Progenitor cell of endocrine pancreas (in vitro differentiated cells): Measurements from ENCODE around the gene SUCLG1. TPM values are rescaled to one million over a fixed set of nuclear protein-coding genes. Genes with fewer than 3 reads are reported as not detected.

Source experiments
- DNase-seq: peaks from one replicate; pipeline ENCODE4 v3.0.0; 2021; ENCODE audit warnings: low spot score; ENCODE audit not compliant: unreplicated experiment
- H3K27ac Mint-ChIP-seq: 2 replicates; pipeline ENCODE4 v1.8.0; 2021; ENCODE audit warnings: mild to moderate bottlenecking, moderate library complexity, mixed read lengths
- H3K27me3 Mint-ChIP-seq: 2 replicates; pipeline ENCODE4 v1.8.0; 2021; ENCODE audit warnings: mixed read lengths
- H3K36me3 Mint-ChIP-seq: 2 replicates; pipeline ENCODE4 v1.8.0; 2022; ENCODE audit warnings: mixed read lengths; ENCODE audit not compliant: insufficient read depth
- H3K4me1 Mint-ChIP-seq: 2 replicates; pipeline ENCODE4 v1.8.0; 2021; ENCODE audit warnings: low read depth, mixed read lengths
- H3K4me3 Mint-ChIP-seq: 2 replicates; pipeline ENCODE4 v1.8.0; 2021; ENCODE audit warnings: low read depth, mild to moderate bottlenecking, moderate library complexity, mixed read lengths
- H3K9me3 Mint-ChIP-seq: 2 replicates; pipeline ENCODE4 v1.8.0; 2021; ENCODE audit warnings: low read depth, mixed read lengths
- total RNA-seq: library from RNA; stranded (reverse); gene quantifications from 2 replicates; pipeline ENCODE4 v1.2.1, GENCODE V29; 2021
- TF ChIP-seq, protein P1 (sequence below): fragments of 200-600 bp; sonication (generic); IDR thresholded peaks from one replicate; pipeline ENCODE4 v1.5.0; 2021; ENCODE audit warnings: antibody characterized with exemption, mild to moderate bottlenecking; ENCODE audit not compliant: unreplicated experiment

SUCLG1 gene
- total RNA-seq, 1 donor from 2014 or later = 85.0 TPM

DNA sequence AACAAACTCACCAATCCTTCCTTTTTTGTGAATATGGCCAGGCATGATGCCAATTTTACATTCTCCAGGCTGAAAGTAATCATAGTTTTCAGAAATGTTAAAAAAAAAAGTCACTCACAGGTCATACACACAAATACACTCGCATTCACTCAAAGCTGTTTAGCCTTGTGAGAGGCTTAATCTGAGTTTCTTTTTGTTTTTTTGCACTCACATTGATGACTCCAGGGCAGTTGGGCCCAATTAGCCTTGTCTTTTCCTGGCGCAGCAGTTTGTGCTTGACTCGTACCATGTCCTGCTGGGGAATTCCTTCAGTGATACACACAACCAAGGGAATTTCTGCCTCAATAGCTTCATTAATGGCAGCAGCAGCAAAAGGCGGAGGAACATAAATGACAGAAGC lies 18.0 kb downstream of the SUCLG1 start:
- no peak overlapping the region for H3K27ac Mint-ChIP-seq

DNA sequence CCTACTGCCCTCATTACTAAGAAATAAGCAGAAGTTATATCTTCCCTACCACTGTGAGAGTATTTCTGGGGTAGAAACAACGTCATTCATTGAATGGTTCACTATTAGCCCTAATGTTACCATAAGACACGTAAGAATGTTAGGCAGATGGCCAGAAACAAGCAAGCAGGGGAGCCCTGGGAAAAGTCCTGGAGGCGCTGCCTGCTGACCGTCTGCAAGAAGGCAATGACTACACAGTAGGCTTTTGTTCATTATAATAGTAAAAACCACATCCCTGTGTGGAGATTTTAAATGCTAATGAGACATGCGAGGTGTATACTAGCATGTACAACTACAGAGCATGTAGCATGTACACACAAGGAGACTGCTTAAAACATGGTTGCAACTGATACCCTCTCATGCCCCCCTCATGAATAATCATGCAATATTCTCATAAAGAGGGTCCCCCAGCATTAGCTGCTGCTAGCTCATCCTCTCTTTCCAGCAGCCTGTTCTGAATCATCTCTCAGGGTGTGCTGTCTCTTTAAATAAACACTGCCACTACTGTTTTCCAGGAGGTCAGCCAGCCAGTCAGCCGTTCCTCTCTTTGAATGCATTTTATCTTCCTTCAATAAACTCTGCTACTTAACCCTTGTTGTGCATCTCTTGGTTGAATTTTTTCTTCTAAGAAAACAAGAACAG lies 23.6 kb downstream of the SUCLG1 start:
- Mint-ChIP-seq H3K9me3 (no peaks in the 10 kb centered on the region), H3K27me3 (no peaks in the 10 kb centered on the region), H3K36me3 (peaks cover 44% of the 10 kb centered on the region), H3K27ac (no peak overlapping the region), H3K4me1 (peaks cover 5% of the 10 kb centered on the region), H3K4me3 (no peak overlapping the region)
- no peak for DNase-seq
- TF ChIP-seq, protein P1, sequence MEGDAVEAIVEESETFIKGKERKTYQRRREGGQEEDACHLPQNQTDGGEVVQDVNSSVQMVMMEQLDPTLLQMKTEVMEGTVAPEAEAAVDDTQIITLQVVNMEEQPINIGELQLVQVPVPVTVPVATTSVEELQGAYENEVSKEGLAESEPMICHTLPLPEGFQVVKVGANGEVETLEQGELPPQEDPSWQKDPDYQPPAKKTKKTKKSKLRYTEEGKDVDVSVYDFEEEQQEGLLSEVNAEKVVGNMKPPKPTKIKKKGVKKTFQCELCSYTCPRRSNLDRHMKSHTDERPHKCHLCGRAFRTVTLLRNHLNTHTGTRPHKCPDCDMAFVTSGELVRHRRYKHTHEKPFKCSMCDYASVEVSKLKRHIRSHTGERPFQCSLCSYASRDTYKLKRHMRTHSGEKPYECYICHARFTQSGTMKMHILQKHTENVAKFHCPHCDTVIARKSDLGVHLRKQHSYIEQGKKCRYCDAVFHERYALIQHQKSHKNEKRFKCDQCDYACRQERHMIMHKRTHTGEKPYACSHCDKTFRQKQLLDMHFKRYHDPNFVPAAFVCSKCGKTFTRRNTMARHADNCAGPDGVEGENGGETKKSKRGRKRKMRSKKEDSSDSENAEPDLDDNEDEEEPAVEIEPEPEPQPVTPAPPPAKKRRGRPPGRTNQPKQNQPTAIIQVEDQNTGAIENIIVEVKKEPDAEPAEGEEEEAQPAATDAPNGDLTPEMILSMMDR = no peak

More for the DNA sequence above, 18.0 kb downstream of the SUCLG1 start:
- Mint-ChIP-seq H3K27me3 (no peaks in the 10 kb centered on the region), H3K4me3 (no peak overlapping the region), H3K36me3 (peaks cover 58% of the 10 kb centered on the region), H3K4me1 (peaks cover 2% of the 10 kb centered on the region), H3K9me3 (peaks cover 8% of the 10 kb centered on the region)
- no peak for DNase-seq
- TF ChIP-seq, protein P1 = no peak

DNA sequence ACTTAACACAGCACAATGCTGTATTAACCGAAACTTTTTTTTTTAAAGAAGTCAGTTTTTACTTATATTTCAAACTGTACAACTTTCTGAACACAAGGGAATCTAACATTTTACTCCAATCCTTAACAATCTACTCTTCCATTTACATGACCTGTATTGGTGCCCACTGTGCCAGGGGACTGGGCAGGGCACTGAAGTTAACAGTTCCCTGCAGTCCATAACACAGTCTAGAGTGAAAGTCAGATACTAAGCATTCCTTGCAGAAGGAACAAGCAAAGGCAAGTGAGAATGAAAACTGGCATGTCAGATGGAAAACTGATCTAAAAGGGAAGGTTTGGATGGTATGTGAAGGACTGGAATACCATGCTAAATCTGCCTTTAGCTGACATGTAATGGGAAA lies 29.8 kb downstream of the SUCLG1 start:
- Mint-ChIP-seq H3K27ac (no peak overlapping the region), H3K4me1 (no peaks in the 10 kb centered on the region), H3K4me3 (no peak overlapping the region), H3K36me3 (peaks cover 36% of the 10 kb centered on the region), H3K9me3 (no peaks in the 10 kb centered on the region), H3K27me3 (no peaks in the 10 kb centered on the region)
- no peak for DNase-seq
- TF ChIP-seq, protein P1 = no peak

DNA sequence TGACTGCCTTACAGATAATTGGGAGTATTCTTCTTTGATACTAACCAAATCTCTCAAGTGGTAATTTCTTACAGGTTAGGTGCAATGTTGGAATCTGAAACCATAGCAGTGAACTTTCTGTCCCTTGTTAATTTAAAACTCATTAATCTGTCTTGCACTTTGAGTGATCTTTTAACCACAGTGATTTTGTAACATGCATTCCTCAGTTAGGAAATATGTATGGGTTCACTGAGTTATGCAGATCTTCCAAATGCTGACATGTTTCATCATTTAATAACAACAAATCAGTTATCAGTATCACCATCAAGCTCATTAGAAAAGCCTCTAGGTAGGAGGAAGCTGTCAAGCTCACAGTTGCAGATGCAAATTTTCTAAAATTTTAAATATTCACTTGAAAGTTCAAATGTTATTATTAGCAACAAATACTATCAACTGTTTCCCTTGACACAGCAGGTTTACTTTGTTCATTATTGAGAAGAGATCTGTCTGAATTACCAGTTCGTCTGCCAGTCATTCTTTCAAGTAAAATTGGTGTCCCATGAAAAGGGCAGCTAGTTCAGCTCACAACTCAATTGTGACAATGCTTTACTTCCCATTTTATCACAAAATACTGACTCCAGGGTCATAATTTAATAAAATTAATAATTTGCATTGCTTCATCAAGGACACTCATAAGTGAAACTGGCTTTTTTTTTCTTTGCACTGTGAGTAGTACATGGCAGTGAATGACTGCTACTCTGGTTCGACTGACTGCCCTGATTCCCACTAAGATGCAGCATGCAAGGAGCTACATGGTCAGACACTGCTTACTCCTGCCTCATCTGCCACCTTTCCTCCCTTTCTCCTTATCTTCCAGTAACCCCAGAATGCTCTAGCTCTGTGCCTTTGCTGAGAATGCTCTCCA lies 31.6 kb downstream of the SUCLG1 start:
- Mint-ChIP-seq H3K27ac (no peak overlapping the region), H3K36me3 (peaks cover 37% of the 10 kb centered on the region), H3K9me3 (no peaks in the 10 kb centered on the region), H3K27me3 (no peaks in the 10 kb centered on the region), H3K4me1 (no peaks in the 10 kb centered on the region), H3K4me3 (no peak overlapping the region)
- DNase-seq = no peak
- TF ChIP-seq, protein P1 = no peak

DNA sequence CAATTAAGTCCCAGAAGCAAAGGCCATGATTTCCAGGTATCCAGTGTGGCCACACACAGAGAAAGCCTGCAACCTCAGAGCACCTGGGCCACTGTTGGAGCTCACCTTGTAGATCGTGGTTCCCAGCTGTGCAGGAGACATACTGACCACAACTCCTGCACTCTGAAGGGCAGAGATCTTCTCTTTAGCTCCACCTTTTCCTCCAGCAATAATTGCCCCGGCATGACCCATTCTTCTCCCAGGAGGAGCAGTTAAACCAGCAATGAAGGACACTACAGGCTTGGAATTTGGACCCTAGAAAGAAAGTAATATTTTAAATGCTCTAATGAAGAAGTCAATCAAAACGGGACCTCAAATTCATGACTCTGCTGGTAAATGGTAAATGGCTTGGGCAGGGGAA lies 33.8 kb downstream of the SUCLG1 start:
- Mint-ChIP-seq H3K9me3 (no peaks in the 10 kb centered on the region), H3K4me3 (no peak overlapping the region), H3K4me1 (no peaks in the 10 kb centered on the region), H3K27ac (no peak overlapping the region), H3K36me3 (peaks cover 33% of the 10 kb centered on the region), H3K27me3 (no peaks in the 10 kb centered on the region)
- DNase-seq = no peak
- TF ChIP-seq, protein P1 = no peak
